Bronchial epithelial cell (primary cell): Measurements from ENCODE around the gene ASB16. TPM values are rescaled to one million over a fixed set of nuclear protein-coding genes. Genes with fewer than 3 reads are reported as not detected.

ENCODE experiments used
- DNase-seq: peaks from one replicate; pipeline ENCODE4 v3.0.0-alpha.2; 2010; ENCODE audit warnings: low read depth
- FAIRE-seq: peaks from 2 replicates; lab custom pipeline; 2011; peaks lifted over from hg19 to GRCh38; lab: Jason Lieb, UNC
- H3K27me3 ChIP-seq: 2 replicates; pipeline ENCODE4 v1.5.1; 2011; ENCODE audit warnings: low read length; ENCODE audit not compliant: control insufficient read depth, insufficient read depth
- H3K36me3 ChIP-seq: 2 replicates; pipeline ENCODE4 v1.5.1; 2011; ENCODE audit warnings: low read length; ENCODE audit not compliant: control insufficient read depth, insufficient read depth
- H3K4me3 ChIP-seq: 2 replicates; pipeline ENCODE4 v1.5.1; 2011; ENCODE audit warnings: mild to moderate bottlenecking, low read depth, low read length, control low read depth
- CTCF ChIP-seq: IDR thresholded peaks from 2 replicates; pipeline ENCODE4 v1.5.1; 2011; ENCODE audit warnings: mild to moderate bottlenecking, moderate library complexity, low read length, control low read depth, inconsistent platforms; ENCODE audit not compliant: insufficient read depth, severe bottlenecking
- total RNA-seq: library from RNA; depleted of rRNA; stranded (reverse); fragments of >200 nt; gene quantifications from 2 replicates; pipeline ENCODE4 v1.2.1, GENCODE V29; 2014

ASB16 gene
- total RNA-seq, 1 donor from 2014 or later: not detected

GRCh38 chr17:44184212-44184810, 13.8 kb downstream of the ASB16 start:
- DNase-seq: no peak
- no peak overlapping the region for H3K4me3 ChIP-seq
- no peaks in the 10 kb centered on the region for H3K27me3 ChIP-seq
- no peak for TF ChIP-seq CTCF
- no peak for FAIRE-seq
- peaks cover 10% of the 10 kb centered on the region for H3K36me3 ChIP-seq

- H3K36me3 ChIP-seq: peaks cover 13% of the 10 kb centered on the region
- peak; percentile 99 for DNase-seq
- no peak for TF ChIP-seq CTCF
- H3K4me3 ChIP-seq: peak within 1 kb of the TSS; percentile 90
- FAIRE-seq: peak; percentile 73
- no peaks in the 10 kb centered on the region for H3K27me3 ChIP-seq
These were observed 16.0 kb downstream of the ASB16 start, which contains the start of gene TMUB2 for GRCh38 chr17:44186307-44187130. TMUB2 (plus strand) TSS chr17:44186972; CDS start chr17:44187709, 737 bp downstream.

GRCh38 chr17:44187131-44187899, 16.8 kb downstream of the ASB16 start:
- no peaks in the 10 kb centered on the region for H3K27me3 ChIP-seq
- H3K36me3 ChIP-seq: peaks cover 13% of the 10 kb centered on the region
- DNase-seq (peak; percentile 59), FAIRE-seq (no peak)
- no peak for TF ChIP-seq CTCF
- peak overlapping the region; percentile 90 for H3K4me3 ChIP-seq

- no peak for TF ChIP-seq CTCF
- Histone ChIP-seq H3K4me3 (no peak overlapping the region), H3K36me3 (peaks cover 18% of the 10 kb centered on the region), H3K27me3 (no peaks in the 10 kb centered on the region)
- FAIRE-seq (no peak), DNase-seq (no peak)
These were observed 18.3 kb downstream of the ASB16 start for GRCh38 chr17:44188576-44189403.

GRCh38 chr17:44190481-44190880, 20.0 kb downstream of the ASB16 start:
- FAIRE-seq (no peak), DNase-seq (no peak)
- no peak for TF ChIP-seq CTCF
- Histone ChIP-seq H3K27me3 (no peaks in the 10 kb centered on the region), H3K36me3 (peaks cover 29% of the 10 kb centered on the region), H3K4me3 (no peak overlapping the region)
